ENCODE results near the gene UBR3.

- TF ChIP-seq POLR2AphosphoS5 (IDR thresholded peaks at IDR 0.05; ENCODE audit: low read depth, low read length) (no peak), SIN3A (IDR thresholded peaks at IDR 0.05; ENCODE audit: borderline replicate concordance, insufficient read depth, low read length) (no peak), REST (IDR thresholded peaks at IDR 0.05; ENCODE audit: insufficient read depth in 1 of 2, low read depth in 2 of 2, low read length in 2 of 2) (no peak), TAF1 (IDR thresholded peaks at IDR 0.05; ENCODE audit: borderline replicate concordance, insufficient read depth, low read length) (no peak), FOXP2 (optimal IDR thresholded peaks at IDR 0.05; ENCODE audit: borderline replicate concordance, extremely low read depth, extremely low read length, insufficient read depth) (no peak)
Measured at GRCh38 chr2:170026361-170026760, 199.1 kb downstream of the UBR3 start.

All from PFSK-1 (cell line).